Panc1 (cell line): ENCODE results near the gene ENAH. TPM values are rescaled to one million over a fixed set of nuclear protein-coding genes. Genes with fewer than 3 reads are reported as not detected.

Experiments
- ATAC-seq: fragments of 200-7000 bp; cut with Tn5 transposase; 2 replicates; pipeline ENCODE4 v1.9.1; 2020; ENCODE audit warnings: mild to moderate bottlenecking, moderate library complexity
- BruUV-seq: library from RNA; stranded (reverse); fragments of 400-500 nt; replicated peaks from 2 replicates; lab custom pipeline; 2021; lab: Mats Ljungman, UMichigan
- CTCF ChIA-PET: fragments of 300-600 bp; sonication (Branson Sonifier 250); formaldehyde crosslinking; loops from one replicate; lab custom pipeline; 2022; ENCODE audit warnings: antibody characterized with exemption; lab: Charles Lee
- POLR2A ChIA-PET: fragments of 300-600 bp; sonication (Branson Sonifier 250); formaldehyde crosslinking; loops from one replicate; lab custom pipeline; 2022; ENCODE audit warnings: antibody characterized with exemption; lab: Charles Lee
- DNase-seq: peaks from one replicate; pipeline ENCODE4 v3.0.0-alpha.2; 2010; ENCODE audit warnings: low read depth, low spot score
- H3K27ac ChIP-seq: 2 replicates; pipeline ENCODE4 v1.5.1; 2011; ENCODE audit warnings: mild to moderate bottlenecking, low read length, inconsistent platforms
- H3K27me3 ChIP-seq: fragments of 200-500 bp; sonication (Bioruptor generic); 2 replicates; pipeline ENCODE4 v1.6.0; 2014; ENCODE audit warnings: low read length, inconsistent platforms; ENCODE audit not compliant: control insufficient read depth, insufficient read depth
- H3K36me3 ChIP-seq: fragments of 200-500 bp; sonication (Bioruptor generic); 2 replicates; pipeline ENCODE4 v1.5.1; 2014; ENCODE audit warnings: inconsistent platforms, mild to moderate bottlenecking, low read length, moderate library complexity; ENCODE audit not compliant: control insufficient read depth, insufficient read depth
- H3K4me1 ChIP-seq: 2 replicates; pipeline ENCODE4 v1.5.1; 2011; ENCODE audit warnings: inconsistent platforms, mild to moderate bottlenecking, low read length, moderate library complexity; ENCODE audit not compliant: control insufficient read depth, insufficient read depth
- H3K4me3 ChIP-seq, 2 experiments: 2 replicates each; pipeline ENCODE4 v1.5.1; 2011 to 2012; ENCODE audit warnings: low read depth in 2 of 2, low read length in 2 of 2, mild to moderate bottlenecking in 2 of 2, inconsistent platforms in 1 of 2, moderate library complexity in 1 of 2
- H3K9me3 ChIP-seq: fragments of 200-500 bp; sonication (Bioruptor generic); 2 replicates; pipeline ENCODE4 v1.5.1; 2014; ENCODE audit warnings: low read depth, mild to moderate bottlenecking, inconsistent platforms, low read length, moderate library complexity; ENCODE audit not compliant: control insufficient read depth, insufficient read depth
- POLR2AphosphoS5 ChIP-seq: IDR thresholded peaks from 2 replicates; pipeline ENCODE4 v1.6.1; 2012; ENCODE audit warnings: mild to moderate bottlenecking, low read depth, low read length, moderate library complexity
- REST ChIP-seq, 2 experiments: IDR thresholded peaks; 2 replicates each; pipeline ENCODE4 v1.6.1; 2011 to 2012; ENCODE audit warnings: low read depth in 2 of 2, control low read depth in 1 of 2, low read length in 1 of 2, mild to moderate bottlenecking in 1 of 2, moderate library complexity in 1 of 2; ENCODE audit not compliant: insufficient read depth in 1 of 2
- SIN3A ChIP-seq: IDR thresholded peaks from 2 replicates; pipeline ENCODE4 v1.6.1; 2012; ENCODE audit warnings: low read depth, mild to moderate bottlenecking, low read length, moderate library complexity, borderline replicate concordance; ENCODE audit not compliant: insufficient read depth
- TCF7L2 ChIP-seq: IDR thresholded peaks from 2 replicates; pipeline ENCODE4 v1.6.1; 2011; ENCODE audit warnings: mild to moderate bottlenecking, low read depth, low read length, inconsistent platforms
- in situ Hi-C: cut with HindIII; loops from 2 replicates; pipeline ENCODE4 v1.10.0; 2016; ENCODE audit warnings: low sequenced_read_pairs, low pct_unique_long_range_greater_than_20kb
- intact Hi-C: fragments of 100-400 bp; cut with micrococcal nuclease; formaldehyde crosslinking; loops from one replicate; pipeline ENCODE4 v1.10.0; 2022; ENCODE audit not compliant: unreplicated experiment
- total RNA-seq: library from RNA; stranded (reverse); gene quantifications from one replicate; pipeline ENCODE4 v1.2.1, GENCODE V29; 2021; ENCODE audit not compliant: unreplicated experiment
- TF ChIP-seq, protein P1 (sequence below): fragments of 450-650 bp; IDR thresholded peaks from 2 replicates; pipeline ENCODE4 v1.5.1; 2017; ENCODE audit warnings: mild to moderate bottlenecking

The ENAH gene
- total RNA-seq, 1 experiment from 2014 or later: 133 TPM

DNA sequence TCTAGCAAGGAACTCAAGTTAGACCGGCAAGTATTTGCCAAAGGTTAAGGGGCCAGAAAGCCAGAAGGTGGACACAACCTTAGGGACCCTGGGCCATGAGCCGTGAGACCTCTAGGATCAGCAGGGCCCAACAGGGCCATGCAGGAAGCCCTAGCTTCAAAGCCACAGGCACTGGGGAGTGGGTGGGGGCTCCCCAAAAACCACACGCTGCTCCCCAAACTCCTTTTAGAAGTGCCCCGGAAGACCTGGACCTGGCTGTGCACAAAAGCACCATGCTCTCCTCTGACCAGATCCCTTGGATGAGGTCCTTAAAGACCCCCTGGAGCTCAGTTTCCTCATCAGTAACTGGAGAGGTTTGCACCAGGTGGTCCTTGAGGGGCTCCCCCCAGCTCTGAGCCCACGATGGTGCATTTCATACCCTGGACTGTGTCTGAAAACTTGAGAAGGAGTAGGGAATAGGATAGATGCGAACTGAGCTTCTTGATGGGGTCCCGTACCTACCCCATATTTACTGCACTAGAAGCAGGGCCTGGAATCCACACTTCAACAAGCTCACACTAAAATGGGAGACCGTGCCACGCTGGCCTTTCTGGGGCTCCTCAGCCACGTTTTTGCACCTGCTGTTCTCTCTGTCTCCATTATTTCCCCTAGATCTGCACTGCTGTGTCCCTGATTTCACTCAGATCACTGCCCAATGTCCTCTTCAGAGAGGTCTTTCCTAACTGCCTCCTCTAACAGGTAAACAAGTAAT is 184.5 kb downstream of the ENAH start:
- no peak overlapping the region for H3K4me3 ChIP-seq
- H3K36me3 ChIP-seq: no peaks in the 10 kb centered on the region
- H3K9me3 ChIP-seq: no peaks in the 10 kb centered on the region
- no peak for DNase-seq
- intact Hi-C loops (no loop called here), in situ Hi-C loops (no loop called here)
- POLR2A ChIA-PET: interaction anchor here (0.5 kb wide), 1 partner anchor 495 kb away, joined by 4 read pairs; no protein-coding TSS in a partner anchor
- BruUV-seq: no TSS peak
- TF ChIP-seq POLR2AphosphoS5 (no peak), REST (IDR thresholded peaks at IDR 0.05; ENCODE audit: insufficient read depth in 1 of 2, low read depth in 2 of 2, low read length in 1 of 2) (no peak), TCF7L2 (no peak), SIN3A (no peak)
- TF ChIP-seq, protein P1, sequence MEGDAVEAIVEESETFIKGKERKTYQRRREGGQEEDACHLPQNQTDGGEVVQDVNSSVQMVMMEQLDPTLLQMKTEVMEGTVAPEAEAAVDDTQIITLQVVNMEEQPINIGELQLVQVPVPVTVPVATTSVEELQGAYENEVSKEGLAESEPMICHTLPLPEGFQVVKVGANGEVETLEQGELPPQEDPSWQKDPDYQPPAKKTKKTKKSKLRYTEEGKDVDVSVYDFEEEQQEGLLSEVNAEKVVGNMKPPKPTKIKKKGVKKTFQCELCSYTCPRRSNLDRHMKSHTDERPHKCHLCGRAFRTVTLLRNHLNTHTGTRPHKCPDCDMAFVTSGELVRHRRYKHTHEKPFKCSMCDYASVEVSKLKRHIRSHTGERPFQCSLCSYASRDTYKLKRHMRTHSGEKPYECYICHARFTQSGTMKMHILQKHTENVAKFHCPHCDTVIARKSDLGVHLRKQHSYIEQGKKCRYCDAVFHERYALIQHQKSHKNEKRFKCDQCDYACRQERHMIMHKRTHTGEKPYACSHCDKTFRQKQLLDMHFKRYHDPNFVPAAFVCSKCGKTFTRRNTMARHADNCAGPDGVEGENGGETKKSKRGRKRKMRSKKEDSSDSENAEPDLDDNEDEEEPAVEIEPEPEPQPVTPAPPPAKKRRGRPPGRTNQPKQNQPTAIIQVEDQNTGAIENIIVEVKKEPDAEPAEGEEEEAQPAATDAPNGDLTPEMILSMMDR: no peak
- H3K4me1 ChIP-seq: no peaks in the 10 kb centered on the region; the same call in 1 of the 2 replicates
- no peaks in the 10 kb centered on the region for H3K27me3 ChIP-seq
- no peak for ATAC-seq
- no peak overlapping the region for H3K27ac ChIP-seq
- CTCF ChIA-PET: no interaction called here

- TF ChIP-seq SIN3A: no peak
- TF ChIP-seq POLR2AphosphoS5: no peak
- POLR2A ChIA-PET: no interaction called here
- in situ Hi-C loops (no loop called here), intact Hi-C loops (no loop called here)
- Histone ChIP-seq H3K36me3 (no peaks in the 10 kb centered on the region), H3K27ac (no peak overlapping the region), H3K9me3 (no peaks in the 10 kb centered on the region), H3K27me3 (no peaks in the 10 kb centered on the region), H3K4me3 (no peak overlapping the region), H3K4me1 (no peaks in the 10 kb centered on the region; the same call in none of the 2 replicates)
- ATAC-seq: no peak
- DNase-seq: no peak
- no TSS peak for BruUV-seq
- CTCF ChIA-PET: no interaction called here
Observed at GRCh38 chr1:225467193-225468020, 185.5 kb downstream of the ENAH start.
